HG02623 (cell line): Measurements from ENCODE around the gene STX11.
A peak's percentile ranks its signal among the peaks of the same experiment; 100 is the strongest.
"Not testable (repeated sequence)": the region's sequence is repeated elsewhere in the genome, so short reads cannot be mapped to it uniquely, and the experiment has no call there.

Experiments used
- ATAC-seq: cut with Tn5 transposase; IDR thresholded peaks from one replicate; pipeline ENCODE4 v1.9.1; 2021; ENCODE audit warnings: moderate library complexity; ENCODE audit not compliant: unreplicated experiment

STX11 gene

DNA sequence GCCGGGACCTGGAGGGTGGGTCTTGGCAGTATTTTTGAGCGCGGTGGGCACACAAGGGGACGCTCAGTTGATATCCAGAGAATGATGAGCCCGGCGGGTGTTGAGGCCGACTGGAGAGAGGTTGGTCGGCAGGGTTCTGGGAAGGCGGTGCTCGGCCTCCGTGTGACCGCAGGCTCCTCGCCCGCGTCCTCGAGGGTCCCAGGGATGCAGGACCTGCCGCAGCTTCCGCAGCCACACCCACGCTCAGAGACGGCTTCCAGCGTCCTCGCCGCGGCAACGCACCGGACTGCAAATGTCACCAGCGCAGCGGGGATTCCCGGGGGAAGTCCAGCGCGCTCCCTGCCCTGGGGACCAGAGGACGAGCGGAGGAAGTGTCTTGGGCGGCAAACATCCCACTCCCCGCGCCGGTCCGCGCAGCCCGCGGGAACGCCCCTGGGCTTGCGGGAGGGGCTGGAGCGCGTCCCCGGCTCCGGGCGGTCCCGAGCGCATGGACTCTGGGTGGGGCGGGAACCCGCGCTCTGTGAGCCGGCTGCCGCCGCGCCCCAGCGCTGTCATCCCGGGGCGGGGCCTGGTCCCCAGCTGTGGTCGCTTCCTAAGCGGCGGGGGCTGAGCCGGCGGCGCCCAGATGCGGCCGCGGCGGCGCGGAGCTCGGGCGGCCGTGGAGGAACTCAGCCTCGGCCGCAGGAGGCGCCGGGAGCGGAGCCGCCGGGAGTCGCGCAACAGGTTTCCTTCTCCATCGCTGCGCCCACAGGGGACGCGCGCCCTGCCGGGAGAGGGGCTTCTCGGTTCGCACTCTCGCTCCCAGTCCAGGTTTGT lies at the start of gene STX11:
STX11 (plus strand) TSS at position 624 of the 816 bp plus-strand sequence. CDS start 36,111 bp downstream, outside the sequence.
- ATAC-seq = peak; percentile 63

DNA sequence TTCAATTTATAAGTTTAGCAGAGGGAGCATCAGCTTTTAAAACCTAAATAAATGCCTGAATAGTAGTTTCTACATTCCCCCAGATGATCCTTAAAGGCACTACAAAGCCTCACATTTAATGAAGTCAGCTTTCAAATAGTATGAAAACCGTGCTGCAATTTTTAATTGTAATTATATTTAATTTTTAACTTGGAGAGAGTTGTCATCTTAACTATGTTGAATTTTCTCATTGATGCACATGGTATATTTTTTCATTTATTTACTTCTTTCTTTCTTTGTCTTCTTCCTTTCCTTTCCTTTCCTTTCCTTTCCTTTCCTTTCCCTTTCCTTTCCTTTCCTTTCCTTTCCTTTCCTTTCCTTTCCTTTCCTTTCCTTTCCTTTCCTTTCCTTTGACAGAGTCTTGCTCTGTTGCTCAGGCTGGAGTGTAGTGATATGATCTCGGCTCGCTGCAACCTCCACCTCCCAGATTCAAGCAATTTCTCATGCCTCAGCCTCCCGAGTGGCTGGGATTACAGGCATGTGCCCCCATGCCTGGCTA lies 47.2 kb upstream of the STX11 start:
- ATAC-seq = no peak

DNA sequence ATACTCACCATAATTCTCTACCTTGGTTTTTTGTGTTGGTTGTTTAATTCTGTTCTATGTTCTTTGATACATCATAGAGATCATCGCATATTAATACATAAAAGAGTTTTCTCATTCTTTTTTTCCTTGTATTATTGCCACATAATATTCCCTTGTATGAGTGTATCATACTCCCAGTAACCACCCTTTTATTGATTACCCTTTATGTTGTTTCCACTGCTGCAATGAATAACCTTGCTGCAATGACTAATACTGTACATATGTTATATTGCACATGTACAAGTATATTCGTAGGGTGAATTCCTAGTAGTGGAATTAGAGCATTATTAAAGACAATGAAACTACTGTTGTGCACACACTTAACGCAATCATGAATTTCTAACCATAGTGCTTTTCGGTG lies 45.8 kb upstream of the STX11 start:
- no peak for ATAC-seq

DNA sequence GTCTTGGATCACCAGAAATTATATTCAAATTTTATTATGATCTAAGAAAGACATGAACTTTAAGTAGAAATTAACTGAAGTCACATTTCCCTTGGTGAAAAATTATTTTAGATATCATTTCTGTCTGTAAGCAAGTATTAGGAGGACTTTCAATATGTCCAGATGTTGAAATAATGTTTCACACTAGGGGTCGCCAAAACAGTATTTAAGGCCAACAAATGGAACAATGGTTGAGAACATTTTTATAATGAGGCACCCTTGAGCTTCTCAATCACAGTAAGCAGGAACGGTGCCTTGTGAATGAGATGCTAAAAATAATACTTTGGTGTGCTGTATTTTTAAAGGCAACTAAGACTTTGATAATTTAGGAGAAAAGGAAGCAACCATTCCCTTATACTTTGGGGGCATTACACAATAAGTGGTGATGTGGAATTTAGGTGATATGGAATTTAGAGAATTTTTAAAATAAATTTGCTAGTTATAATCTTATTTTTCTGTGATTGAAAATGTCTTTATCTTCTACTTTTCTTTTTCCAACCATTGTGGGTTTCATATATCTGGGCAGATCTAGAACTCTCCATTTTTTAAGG lies 45.3 kb upstream of the STX11 start:
- ATAC-seq = no peak

DNA sequence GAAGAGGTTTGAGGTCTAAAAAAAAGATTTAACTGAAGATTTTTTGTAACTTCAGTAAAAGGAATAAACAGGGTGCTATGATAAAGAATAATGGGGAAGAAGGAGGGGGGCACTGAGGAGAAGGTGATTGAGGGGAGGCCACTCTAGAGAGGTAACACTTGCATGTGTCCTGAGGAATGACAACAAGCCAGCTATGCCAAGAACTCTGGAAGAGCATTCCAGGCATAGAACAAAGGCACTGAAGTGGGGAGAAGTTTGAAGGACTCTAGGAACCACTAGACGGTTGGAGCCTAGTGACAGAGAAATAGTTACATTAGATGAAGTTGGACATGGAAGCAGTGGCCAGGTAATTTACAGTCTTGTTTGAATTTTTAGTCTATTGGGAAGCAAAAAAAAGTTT lies 44.1 kb upstream of the STX11 start:
- no peak for ATAC-seq

DNA sequence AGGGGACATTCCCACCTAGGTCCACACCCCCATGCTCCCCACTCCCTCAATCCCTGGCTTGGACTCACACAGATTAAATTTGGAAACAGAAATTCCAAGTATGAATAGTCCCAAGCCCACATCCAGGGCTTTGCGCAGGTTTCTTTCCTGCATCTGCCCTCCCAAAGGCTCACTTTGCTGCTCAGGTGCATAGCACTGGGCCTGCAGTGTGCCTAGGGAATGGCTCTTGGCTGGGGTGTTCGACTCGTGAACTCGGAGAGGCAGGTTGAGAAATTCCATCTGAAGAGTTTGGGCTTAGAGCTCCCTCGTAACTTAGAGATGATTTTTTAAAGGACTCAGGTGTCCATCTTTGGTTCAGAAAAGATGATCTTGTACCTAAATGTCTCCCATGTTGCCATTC lies 40.1 kb upstream of the STX11 start:
- no peak for ATAC-seq

DNA sequence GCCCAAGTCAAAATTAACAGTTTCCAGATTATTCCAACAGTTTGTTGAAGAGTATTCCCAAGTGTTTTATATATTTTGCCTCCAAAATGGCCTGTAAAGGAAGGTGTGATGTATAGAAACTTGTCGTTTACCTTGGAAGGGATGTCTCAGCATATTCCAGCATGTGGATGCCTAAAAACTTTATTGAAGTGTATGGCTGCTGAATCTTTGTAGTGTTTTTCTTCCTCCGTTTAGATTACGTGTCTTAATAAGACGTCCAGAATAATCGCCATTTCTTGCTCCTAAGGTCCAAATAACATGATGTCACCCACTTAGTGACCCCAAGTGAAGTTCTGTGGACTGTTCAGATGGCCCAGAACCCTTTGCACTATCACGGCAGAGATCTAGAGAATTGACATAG lies 37.0 kb upstream of the STX11 start:
- ATAC-seq = no peak

DNA sequence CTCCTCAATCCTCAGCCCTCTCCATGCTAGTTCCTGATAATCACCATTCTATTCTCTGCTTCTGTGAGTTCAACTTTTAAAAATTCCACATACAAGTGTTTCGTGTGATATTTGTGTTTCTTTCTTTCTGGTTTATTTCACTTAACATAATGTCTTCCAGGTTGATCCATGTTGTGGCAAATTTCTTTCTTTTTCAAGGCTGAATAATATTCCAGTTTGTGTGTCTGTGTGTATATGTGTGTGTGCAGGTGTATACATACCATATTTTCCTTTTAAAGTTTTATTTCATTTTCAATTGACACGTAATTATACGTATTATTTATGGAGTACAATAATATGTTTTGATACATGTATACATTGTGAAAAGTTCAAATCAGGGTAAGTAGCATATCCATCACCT lies 35.1 kb upstream of the STX11 start:
- no peak for ATAC-seq

DNA sequence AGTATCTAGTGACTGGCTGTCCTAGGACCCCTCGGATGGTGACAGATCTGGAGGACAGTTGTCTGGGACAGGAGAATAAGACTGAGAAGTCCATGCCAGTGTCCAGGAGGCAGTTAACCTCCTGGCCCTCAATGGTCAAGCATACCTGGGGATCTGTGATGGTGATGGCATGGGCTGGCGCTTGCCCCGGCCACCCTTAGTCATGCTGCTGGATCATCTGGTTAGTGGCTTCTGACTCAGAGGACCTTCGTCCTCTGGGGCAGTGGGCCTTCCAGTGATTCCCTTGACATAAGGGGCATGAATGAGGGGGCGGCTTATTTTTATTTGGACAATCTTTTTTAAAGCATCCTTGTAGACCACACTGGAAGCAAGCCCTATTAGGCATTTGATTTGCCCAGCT lies 30.9 kb upstream of the STX11 start:
- no peak for ATAC-seq

DNA sequence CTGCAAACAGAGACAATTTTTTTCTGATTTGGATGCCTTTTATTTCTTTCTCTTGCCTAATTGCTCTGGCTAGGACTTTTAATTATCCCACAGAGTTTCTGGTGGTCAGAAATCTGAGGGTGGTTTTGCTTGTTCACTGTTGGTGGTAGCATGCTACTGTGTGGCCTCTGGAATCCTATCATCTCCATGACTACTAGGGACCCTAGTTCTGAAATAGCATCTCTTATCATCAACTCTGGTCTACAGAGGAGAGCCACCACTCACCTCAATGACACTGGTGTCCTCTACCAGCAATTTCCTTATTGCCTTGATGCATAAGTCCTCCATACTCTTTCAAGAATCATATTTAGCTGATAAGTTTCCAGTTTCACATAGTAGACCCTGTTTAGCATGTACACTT lies 27.5 kb upstream of the STX11 start:
- ATAC-seq = no peak

DNA sequence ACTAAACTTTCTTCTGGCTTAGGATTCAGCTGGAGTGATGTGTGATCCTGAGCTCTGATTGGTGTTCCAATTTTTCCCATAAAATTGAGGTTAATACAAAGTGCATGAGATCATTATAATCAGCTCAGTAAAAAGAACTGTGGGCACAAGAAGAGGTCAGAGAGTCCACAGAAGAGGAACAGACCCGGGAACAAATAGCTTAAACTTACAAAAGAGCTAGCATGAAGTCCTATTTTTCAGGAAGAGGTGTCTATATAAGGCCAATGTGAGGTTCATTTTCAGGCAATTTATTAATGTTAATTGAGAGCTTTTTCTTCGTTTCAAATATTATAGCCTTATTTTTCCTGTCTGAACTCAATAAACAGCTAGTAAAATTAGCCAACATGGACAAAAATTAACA lies 26.9 kb upstream of the STX11 start:
- ATAC-seq = no peak

DNA sequence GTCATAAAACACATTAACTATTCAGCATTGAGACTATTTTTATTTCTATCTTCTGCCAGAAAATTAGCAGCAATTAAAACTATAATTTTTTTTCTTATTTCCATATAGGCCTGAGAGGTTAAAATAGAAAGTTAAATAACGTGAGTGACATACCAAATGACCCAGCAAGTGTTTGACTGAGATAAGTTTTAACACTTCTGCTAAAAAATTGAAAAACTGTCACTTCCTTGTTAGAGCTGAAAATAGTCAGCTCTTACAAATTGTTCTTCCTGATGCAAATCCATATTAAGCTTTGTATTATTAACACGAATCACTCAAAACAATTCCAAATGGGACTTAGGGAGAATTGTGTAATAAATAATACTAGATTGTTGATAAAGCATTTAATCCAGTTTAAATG lies 26.5 kb upstream of the STX11 start:
- no peak for ATAC-seq

DNA sequence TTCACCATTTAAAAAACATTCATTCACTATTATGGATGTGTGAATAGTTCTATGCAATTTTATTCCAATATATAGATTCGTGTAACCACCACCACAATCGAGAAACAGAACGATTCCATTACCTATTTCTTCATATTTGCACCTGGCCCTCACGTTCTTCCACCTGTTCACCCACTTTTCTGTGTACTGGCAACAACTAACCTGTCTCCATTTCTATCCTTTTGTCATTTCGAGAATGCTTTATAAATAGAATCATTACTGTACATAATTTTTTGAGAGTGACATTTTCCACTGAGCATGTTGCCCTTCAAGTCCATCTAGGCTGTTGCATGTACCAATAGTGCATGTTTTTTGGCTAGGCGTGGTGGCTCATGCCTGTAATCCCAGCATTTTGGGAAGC lies 23.2 kb upstream of the STX11 start:
- ATAC-seq = no peak

DNA sequence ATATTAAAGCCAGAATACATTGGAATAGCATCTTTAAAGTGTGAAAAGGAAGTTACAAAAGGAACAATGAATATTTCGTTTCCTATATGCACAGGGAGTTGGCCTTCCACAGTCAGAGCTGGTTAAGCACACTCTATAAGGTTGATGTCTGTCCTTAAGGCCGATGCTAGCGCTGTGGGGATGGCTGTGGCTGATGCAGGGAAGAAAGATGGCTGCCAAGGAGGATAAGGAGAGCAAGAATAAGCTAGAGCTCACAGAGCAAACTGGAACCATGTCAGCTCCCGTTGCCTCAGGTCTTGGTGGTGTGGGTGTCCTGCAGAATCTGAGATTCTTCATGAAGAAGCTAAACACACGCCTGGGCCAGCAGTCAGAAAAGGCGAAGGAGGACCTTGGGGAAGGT lies 20.8 kb upstream of the STX11 start:
- ATAC-seq = no peak

DNA sequence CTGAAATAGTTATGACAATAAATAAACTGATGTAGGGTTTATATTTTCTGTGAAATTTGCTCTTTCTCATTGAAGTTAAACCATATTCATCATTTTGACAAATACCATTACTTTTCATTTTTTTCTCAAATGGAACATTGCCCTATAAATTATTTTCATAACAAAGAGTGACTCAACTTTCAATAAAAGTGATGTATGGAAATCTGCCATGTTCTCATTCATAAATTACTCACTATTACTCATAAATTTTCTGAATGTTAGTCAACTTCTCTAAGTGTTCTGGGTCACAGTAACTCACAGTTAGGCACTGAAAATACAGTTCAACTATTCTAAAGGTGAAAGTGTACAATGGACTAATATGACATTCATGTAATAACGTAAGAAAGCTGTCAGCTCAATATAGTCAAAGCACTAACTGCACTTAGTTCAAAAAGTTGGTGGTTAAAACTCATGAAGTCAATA lies 19.0 kb upstream of the STX11 start:
- no peak for ATAC-seq

DNA sequence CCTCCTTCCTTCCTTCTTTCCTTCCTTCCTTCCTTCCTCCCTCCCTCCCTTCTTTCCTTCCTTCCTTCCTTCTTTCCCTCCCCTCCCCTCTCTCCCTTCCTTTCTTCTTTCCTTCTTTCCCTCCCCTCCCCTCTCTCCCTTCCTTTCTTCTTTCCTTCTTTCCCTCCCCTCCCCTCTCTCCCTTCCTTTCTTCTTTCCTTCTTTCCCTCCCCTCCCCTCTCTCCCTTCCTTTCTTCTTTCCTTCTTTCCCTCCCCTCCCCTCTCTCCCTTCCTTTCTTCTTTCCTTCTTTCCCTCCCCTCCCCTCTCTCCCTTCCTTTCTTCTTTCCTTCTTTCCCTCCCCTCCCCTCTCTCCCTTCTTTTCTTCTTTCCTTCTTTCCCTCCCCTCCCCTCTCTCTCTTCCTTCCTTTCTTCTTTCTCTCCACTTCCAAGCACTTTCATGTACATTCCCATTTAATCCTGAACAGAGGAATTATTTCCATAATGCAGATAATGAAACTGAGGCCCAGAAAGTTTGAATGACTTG lies 18.1 kb upstream of the STX11 start:
- ATAC-seq = not testable (repeated sequence)

DNA sequence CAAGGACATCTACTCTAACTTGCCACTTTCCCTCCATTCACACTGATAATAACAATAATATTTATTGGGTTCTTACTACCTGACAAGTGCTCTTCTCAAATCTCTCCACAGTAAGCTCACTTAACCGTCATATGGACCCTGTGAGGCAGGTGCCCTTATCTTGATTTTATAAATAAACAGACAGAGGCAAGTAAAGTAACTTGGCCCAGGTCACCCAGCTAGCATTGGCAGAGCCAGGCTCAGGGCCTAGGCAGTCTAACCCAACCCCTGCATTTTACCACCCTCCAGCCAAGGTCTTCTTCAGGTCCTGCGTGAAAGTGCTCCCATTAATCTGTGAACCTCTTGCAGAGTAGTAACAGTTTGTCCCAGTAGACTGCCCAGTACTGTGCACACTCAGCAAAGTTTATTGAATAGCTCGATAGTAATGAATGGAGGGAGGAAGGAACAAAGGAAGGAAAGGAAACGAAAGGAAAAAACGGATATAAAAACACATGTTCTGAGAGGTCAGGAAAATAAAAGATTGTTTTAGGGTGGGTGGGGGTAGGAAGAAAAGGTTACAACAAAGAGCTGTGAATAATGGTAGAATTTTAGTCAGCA lies 17.0 kb upstream of the STX11 start:
- no peak for ATAC-seq

DNA sequence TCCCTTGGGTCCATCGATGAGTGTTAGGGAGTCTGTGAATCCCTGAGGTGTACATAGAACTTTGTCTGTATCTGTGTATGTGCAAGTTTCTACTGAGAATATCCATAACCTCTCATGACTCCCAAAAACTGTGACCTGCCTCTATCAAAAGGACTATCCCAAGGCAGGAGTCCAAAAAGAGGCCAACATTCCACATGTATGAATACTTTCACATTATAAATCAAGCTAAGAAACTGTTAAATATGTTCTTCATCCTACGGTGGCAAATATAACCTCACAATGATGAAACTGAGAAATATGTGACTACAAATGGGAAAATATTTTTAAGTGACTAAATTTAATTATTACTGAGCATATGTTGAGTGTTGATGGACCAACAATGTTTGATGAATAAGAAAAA lies 16.1 kb upstream of the STX11 start:
- ATAC-seq = no peak

DNA sequence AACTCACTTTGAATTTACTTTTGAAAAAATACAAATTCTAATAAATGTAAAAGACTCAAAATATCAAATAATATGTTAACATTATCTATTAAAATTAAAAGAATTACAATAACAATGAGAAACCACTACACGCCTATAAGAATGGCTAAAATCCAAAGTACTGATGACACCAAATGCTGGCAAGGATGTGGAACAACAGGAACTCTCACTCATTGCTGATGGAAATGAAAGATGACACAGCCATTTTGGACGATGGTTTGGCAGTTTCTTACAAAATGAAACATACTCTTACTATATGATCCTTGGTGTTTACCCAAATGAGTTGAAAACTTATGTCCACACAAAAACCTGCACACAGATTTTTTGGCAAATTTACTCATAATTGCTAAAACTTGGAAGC lies 15.6 kb upstream of the STX11 start:
- ATAC-seq = no peak

DNA sequence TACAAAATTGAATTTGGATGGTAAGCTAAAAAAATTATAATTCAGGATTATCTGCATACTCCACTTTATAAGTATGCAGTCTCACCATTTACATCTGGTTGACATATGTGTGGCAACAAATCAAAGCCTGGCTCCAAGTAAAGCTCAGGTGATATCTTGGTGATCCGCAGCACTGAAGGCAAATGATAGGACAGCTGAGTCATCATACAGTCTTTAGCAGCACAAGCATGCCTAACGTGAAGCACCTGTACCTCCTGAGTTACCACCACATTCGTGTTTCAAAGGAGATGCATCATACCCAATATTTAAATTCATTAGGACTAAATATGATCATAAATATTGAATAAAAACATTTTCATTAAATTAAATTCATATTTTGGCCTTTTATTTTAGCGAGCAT lies 11.8 kb upstream of the STX11 start:
- no peak for ATAC-seq

DNA sequence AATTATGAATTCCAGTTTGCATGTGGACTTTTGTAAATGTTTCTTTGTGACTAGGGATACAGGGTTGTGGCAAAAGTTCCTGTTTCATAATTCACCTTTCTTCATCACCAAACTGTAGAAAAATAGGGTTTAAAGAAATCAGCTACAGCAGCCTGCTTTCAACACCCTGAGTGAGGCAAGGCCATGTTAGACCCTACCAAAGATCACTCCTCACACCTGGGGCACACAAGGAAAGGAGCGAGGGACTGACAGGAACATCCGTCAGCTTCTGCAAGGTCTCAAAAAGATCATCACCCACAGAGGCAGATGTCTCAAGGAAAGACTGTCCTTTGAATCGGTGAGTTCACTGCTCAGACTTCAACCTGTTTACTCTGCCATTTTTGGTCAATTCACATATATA lies 10.5 kb upstream of the STX11 start:
- no peak for ATAC-seq

DNA sequence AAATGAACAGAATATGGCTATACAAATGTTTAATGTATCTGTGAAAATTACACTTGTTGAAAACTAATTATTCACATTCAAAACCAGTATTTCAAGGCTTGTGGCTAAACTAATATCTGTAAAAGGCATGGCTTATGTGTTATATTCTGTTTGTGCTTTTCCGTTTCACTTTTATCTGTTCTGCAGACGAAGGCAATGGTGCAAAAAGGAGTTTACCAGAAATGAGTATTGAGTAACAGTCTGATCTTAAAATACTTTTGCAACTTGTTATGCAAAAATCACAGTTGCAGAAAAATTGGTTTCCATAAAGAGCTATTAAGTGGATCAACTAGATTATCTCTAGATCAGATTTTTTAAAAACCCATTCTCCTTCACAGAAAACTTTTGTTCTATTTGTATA lies 9.4 kb upstream of the STX11 start:
- peak; percentile 73 for ATAC-seq
